Measurements from ENCODE around the gene HRH1.

GRCh38 chr3:11235385-11235784 is 81.1 kb downstream of the HRH1 start:
- TF ChIP-seq TEAD2 (CRISPR knock-in tag; IDR thresholded peaks at IDR 0.05) (no peak), TERF1 (CRISPR knock-in tag; IDR thresholded peaks at IDR 0.05) (no peak), POLR2AphosphoS5 (IDR thresholded peaks at IDR 0.05; ENCODE audit: low read depth, low read length) (no peak), EZH2 (conservative IDR thresholded peaks at IDR 0.05; ENCODE audit: low read depth, low read length) (no peak), ATF2 (CRISPR knock-in tag; IDR thresholded peaks at IDR 0.05) (no peak), ZBTB7A (CRISPR knock-in tag; IDR thresholded peaks at IDR 0.05) (no peak), POLR2A (IDR thresholded peaks at IDR 0.05; ENCODE audit: insufficient read depth in 1 of 2, low read depth in 2 of 2, low read length in 2 of 2) (no peak), REL (CRISPR knock-in tag; conservative IDR thresholded peaks at IDR 0.05) (no peak), TCF12 (IDR thresholded peaks at IDR 0.05) (no peak), TCF12 (CRISPR knock-in tag; IDR thresholded peaks at IDR 0.05) (no peak)
- TF ChIP-seq, protein P1, sequence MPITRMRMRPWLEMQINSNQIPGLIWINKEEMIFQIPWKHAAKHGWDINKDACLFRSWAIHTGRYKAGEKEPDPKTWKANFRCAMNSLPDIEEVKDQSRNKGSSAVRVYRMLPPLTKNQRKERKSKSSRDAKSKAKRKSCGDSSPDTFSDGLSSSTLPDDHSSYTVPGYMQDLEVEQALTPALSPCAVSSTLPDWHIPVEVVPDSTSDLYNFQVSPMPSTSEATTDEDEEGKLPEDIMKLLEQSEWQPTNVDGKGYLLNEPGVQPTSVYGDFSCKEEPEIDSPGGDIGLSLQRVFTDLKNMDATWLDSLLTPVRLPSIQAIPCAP (CRISPR knock-in tag; IDR thresholded peaks at IDR 0.05; ENCODE audit: low read depth): no peak
